Neuron (in vitro differentiated cells): ENCODE data around the gene OR5K4.
A peak's percentile ranks its signal among the peaks of the same experiment; 100 is the strongest.

ENCODE experiments used
- H2AFZ ChIP-seq: one replicate; pipeline ENCODE4 v1.6.1; 2013; ENCODE audit warnings: low read depth, mild to moderate bottlenecking, inconsistent platforms, low read length, moderate library complexity
- H3K27me3 ChIP-seq: one replicate; pipeline ENCODE4 v1.6.1; 2013; ENCODE audit warnings: low read length; ENCODE audit not compliant: insufficient read depth
- H3K36me3 ChIP-seq: one replicate; pipeline ENCODE4 v1.6.1; 2013; ENCODE audit warnings: low read length; ENCODE audit not compliant: insufficient read depth
- H3K4me1 ChIP-seq: one replicate; pipeline ENCODE4 v1.6.1; 2013; ENCODE audit warnings: low read length; ENCODE audit not compliant: insufficient read depth
- H3K4me3 ChIP-seq: 2 replicates; pipeline ENCODE4 v1.5.1; 2013; ENCODE audit warnings: mild to moderate bottlenecking, low read length, moderate library complexity
- H3K9me3 ChIP-seq: one replicate; pipeline ENCODE4 v1.6.1; 2013; ENCODE audit warnings: low read length

Gene OR5K4, protein sequence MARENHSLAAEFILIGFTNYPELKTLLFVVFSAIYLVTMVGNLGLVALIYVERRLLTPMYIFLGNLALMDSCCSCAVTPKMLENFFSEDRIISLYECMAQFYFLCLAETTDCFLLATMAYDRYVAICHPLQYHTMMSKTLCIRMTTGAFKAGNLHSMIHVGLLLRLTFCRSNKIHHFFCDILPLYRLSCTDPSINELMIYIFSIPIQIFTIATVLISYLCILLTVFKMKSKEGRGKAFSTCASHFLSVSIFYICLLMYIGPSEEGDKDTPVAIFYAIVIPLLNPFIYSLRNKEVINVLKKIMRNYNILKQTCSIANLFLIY

DNA sequence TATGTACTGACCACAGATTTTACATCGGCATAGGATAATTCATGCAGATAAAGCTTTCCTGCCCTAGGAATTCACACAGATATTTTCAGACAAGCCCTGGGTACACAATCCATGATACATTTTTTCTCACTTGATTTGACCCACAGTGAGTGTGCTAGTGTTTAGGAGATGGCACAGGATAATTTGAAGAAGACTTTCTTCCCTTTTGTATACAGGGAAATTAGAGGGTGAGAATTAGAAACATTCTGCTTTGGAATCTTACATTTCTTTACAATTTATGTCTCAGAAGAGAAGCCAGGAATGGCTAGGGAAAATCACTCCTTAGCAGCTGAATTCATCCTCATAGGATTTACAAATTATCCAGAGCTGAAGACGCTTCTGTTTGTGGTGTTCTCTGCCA lies at the start of gene OR5K4:
Gene OR5K4 (plus strand): TSS at position 301 of the 400 bp plus-strand sequence. CDS start 0 bp downstream, at position 301.
- Histone ChIP-seq H2AFZ (no peak within 1 kb of the TSS), H3K4me3 (no peak within 1 kb of the TSS), H3K36me3 (no peaks in the 10 kb centered on the region), H3K27me3 (no peaks in the 10 kb centered on the region), H3K4me1 (no peaks in the 10 kb centered on the region), H3K9me3 (no peaks in the 10 kb centered on the region)

DNA sequence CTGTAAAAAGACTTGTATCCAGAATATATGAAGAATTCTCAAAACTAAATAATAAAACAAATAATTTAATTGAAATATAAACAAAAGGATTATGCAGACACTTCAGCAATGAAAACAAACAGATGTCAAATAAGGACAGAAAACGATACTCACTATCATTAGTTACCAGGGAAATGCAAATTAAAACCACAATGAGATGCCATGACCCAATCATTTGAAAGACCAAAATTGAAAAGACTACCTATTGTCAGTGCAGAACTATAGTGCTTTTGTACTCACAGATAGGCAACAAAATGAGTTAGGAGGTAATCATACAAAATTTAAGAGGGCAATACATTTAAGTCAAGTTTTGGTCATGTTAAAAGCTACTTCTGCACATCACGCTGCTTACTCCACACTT lies 31.6 kb upstream of the OR5K4 start:
- Histone ChIP-seq H3K4me3 (no peak overlapping the region), H2AFZ (no peak overlapping the region), H3K4me1 (no peaks in the 10 kb centered on the region), H3K27me3 (no peaks in the 10 kb centered on the region), H3K36me3 (no peaks in the 10 kb centered on the region), H3K9me3 (no peaks in the 10 kb centered on the region)

GRCh38 chr3:98322686-98323085 lies 31.0 kb upstream of the OR5K4 start:
- Histone ChIP-seq H3K9me3 (no peaks in the 10 kb centered on the region), H2AFZ (no peak overlapping the region), H3K36me3 (no peaks in the 10 kb centered on the region), H3K4me1 (no peaks in the 10 kb centered on the region), H3K27me3 (no peaks in the 10 kb centered on the region), H3K4me3 (no peak overlapping the region)

GRCh38 chr3:98323425-98323824 lies 30.2 kb upstream of the OR5K4 start:
- H3K36me3 ChIP-seq: no peaks in the 10 kb centered on the region
- no peak overlapping the region for H2AFZ ChIP-seq
- H3K4me3 ChIP-seq: no peak overlapping the region
- no peaks in the 10 kb centered on the region for H3K9me3 ChIP-seq
- no peaks in the 10 kb centered on the region for H3K4me1 ChIP-seq
- H3K27me3 ChIP-seq: no peaks in the 10 kb centered on the region

- no peak overlapping the region for H2AFZ ChIP-seq
- H3K9me3 ChIP-seq: no peaks in the 10 kb centered on the region
- no peaks in the 10 kb centered on the region for H3K36me3 ChIP-seq
- H3K4me1 ChIP-seq: no peaks in the 10 kb centered on the region
- H3K27me3 ChIP-seq: no peaks in the 10 kb centered on the region
- H3K4me3 ChIP-seq: no peak overlapping the region
Observed at GRCh38 chr3:98325055-98325454, 28.6 kb upstream of the OR5K4 start.

DNA sequence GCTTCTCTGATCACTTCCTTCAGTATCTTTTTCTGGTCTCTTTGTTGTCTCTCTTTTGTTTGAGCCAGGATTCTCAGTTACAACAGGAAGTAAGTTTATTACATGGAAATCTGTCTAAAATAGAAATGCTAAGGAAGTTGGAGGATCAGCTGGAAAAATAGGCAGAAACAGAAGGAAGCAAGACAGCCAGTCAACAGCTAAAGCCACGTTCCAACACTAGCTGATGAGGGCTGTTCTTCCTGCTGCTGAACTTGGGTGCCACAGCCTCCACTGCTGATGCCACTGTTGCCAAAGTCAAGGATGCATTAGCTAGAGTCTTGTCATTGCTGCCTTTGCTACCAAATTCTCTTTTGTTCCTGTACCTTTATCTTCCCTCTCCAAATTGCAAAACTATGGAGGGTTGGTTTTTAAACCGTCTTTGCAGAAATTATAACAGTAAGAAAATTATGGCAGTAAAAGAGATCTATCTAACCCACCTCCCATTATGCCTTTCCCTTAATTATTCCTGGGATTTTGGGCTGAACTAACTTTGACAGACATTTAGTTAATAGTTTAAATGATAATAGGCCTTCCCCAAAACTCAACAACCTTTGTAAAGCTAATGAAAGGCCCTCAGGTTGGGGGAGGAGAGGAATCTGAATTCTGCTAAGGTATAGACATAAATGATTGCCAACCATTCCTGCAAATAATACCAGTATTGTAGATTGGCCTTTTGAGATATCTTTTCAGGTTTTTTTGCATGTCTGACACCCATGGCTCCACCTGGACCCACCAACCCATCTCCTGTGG lies 27.4 kb upstream of the OR5K4 start:
- H3K4me1 ChIP-seq: no peaks in the 10 kb centered on the region
- no peaks in the 10 kb centered on the region for H3K9me3 ChIP-seq
- peaks cover 3% of the 10 kb centered on the region for H3K27me3 ChIP-seq
- H2AFZ ChIP-seq: no peak overlapping the region
- no peak overlapping the region for H3K4me3 ChIP-seq
- no peaks in the 10 kb centered on the region for H3K36me3 ChIP-seq

- Histone ChIP-seq H3K4me1 (no peaks in the 10 kb centered on the region), H3K4me3 (no peak overlapping the region), H3K9me3 (no peaks in the 10 kb centered on the region), H3K36me3 (no peaks in the 10 kb centered on the region), H3K27me3 (peaks cover 3% of the 10 kb centered on the region), H2AFZ (no peak overlapping the region)
Observed at GRCh38 chr3:98326945-98327344, 26.7 kb upstream of the OR5K4 start.

DNA sequence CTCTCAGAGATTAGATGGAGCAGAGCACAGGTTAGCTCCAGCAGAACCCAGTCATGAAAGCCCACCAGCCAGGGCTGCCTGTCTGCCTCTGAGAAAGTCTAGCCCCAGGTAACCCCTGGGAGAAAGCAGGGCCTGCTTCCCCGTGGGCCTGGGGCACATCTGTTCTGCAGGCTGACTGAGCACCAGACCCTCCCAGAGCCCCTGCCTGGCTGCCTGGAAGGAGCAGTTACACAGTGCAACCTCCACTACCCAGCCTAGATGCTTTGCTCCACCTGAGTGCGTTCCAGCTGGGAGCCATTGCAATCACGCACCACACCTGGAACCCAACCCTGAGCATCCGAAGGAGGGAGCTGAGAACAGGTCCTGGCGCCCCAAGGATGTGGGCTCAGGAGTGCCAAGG lies 24.7 kb upstream of the OR5K4 start:
- H3K4me3 ChIP-seq: no peak overlapping the region
- no peaks in the 10 kb centered on the region for H3K4me1 ChIP-seq
- H2AFZ ChIP-seq: peak overlapping the region; percentile 62
- H3K36me3 ChIP-seq: no peaks in the 10 kb centered on the region
- H3K27me3 ChIP-seq: peaks cover 3% of the 10 kb centered on the region
- H3K9me3 ChIP-seq: no peaks in the 10 kb centered on the region

GRCh38 chr3:98329392-98330124 lies 24.1 kb upstream of the OR5K4 start:
- Histone ChIP-seq H3K9me3 (no peaks in the 10 kb centered on the region), H3K4me1 (no peaks in the 10 kb centered on the region), H3K36me3 (no peaks in the 10 kb centered on the region), H3K4me3 (no peak overlapping the region), H3K27me3 (peaks cover 3% of the 10 kb centered on the region), H2AFZ (peak overlapping the region; percentile 62)

- no peaks in the 10 kb centered on the region for H3K4me1 ChIP-seq
- no peaks in the 10 kb centered on the region for H3K9me3 ChIP-seq
- no peak overlapping the region for H3K4me3 ChIP-seq
- H3K27me3 ChIP-seq: peaks cover 3% of the 10 kb centered on the region
- H2AFZ ChIP-seq: no peak overlapping the region
- H3K36me3 ChIP-seq: no peaks in the 10 kb centered on the region
Observed at GRCh38 chr3:98331329-98331728, 22.3 kb upstream of the OR5K4 start.

DNA sequence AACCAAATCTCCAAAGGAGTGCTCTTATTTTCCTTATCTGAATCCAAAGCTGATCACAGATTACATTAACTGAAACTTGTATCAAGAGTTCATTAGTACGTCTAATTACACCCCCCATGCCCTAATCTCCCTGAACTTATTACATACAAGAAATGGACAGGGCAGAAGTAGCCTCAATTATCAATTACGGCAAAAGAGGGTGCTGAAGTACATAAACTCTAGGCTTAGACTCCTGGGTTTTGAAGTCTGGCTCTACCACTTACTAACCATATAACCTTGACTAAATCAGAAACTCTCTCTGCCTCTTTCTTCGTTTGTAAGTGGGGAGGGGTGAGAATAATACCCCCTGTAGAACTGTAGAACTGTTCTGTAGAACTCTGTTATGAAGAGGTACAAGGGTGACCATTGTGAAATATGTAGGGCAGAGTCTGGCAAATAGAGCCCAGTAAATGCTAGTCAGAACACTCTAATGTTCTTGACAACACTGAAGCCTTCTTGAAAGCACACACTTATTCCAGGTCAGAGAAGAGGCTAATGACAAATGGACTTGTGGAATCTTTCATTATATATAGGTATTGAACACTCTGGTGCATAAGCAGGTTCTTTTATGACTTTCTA lies 19.6 kb upstream of the OR5K4 start:
- Histone ChIP-seq H3K9me3 (no peaks in the 10 kb centered on the region), H2AFZ (no peak overlapping the region), H3K4me3 (no peak overlapping the region), H3K27me3 (peaks cover 3% of the 10 kb centered on the region), H3K4me1 (no peaks in the 10 kb centered on the region), H3K36me3 (no peaks in the 10 kb centered on the region)

GRCh38 chr3:98339031-98339430 lies 14.6 kb upstream of the OR5K4 start:
- H3K4me1 ChIP-seq: no peaks in the 10 kb centered on the region
- H3K4me3 ChIP-seq: no peak overlapping the region
- H3K36me3 ChIP-seq: no peaks in the 10 kb centered on the region
- no peak overlapping the region for H2AFZ ChIP-seq
- no peaks in the 10 kb centered on the region for H3K9me3 ChIP-seq
- no peaks in the 10 kb centered on the region for H3K27me3 ChIP-seq

DNA sequence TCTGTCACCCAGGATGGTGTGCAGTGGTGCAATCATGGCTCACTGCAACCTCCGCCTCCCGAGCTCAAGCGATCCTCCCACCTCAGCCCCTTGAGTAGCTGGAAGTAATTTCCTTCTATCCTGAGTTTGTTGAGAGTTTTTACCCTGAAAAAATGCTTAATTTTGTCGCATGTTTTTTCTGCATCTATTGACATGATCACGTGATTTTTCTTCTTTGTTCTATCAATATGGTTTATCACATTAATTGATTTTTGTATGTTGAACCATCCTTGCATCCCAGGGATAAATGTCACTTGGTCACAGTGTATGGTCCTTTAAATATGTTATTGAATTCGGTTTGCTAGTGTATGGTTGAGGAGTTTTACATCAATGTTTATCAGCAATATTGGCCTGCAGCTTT lies 11.9 kb upstream of the OR5K4 start:
- H2AFZ ChIP-seq: no peak overlapping the region
- H3K4me3 ChIP-seq: no peak overlapping the region
- no peaks in the 10 kb centered on the region for H3K27me3 ChIP-seq
- no peaks in the 10 kb centered on the region for H3K36me3 ChIP-seq
- no peaks in the 10 kb centered on the region for H3K4me1 ChIP-seq
- no peaks in the 10 kb centered on the region for H3K9me3 ChIP-seq
